Measurements from ENCODE around the gene AASDH. TPM values are rescaled to one million over a fixed set of nuclear protein-coding genes. Genes with fewer than 3 reads are reported as not detected.

AASDH gene
- total RNA-seq, 4 donors from 2014 or later, result 4.6 to 10.7 (median 7.0) TPM

DNA sequence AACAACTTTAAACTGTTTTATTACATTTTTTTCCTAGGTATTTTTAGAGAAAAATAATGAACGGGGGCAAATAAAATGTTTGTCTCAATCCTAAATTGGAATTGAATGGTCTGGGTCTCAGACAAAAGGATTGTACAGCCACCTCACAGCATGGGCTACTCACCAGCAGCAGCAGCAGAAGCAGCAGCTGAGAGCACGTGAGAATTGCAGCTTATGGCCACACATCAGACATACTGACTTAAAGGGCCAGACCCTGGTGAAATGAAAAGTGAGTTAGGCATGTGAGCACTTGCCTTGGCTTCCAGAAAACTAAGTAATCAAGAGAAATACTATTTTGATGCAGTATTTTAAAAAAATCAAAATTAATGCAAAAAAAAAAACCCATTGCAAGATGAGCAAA lies 56.6 kb downstream of the AASDH start:
- WGBS, 2 donors, result 47 to 48% methylated on average over 2 of the region's 2 CpGs
- H3K9me3 ChIP-seq, result no peaks in the 10 kb centered on the region
- TF ChIP-seq, protein P1, sequence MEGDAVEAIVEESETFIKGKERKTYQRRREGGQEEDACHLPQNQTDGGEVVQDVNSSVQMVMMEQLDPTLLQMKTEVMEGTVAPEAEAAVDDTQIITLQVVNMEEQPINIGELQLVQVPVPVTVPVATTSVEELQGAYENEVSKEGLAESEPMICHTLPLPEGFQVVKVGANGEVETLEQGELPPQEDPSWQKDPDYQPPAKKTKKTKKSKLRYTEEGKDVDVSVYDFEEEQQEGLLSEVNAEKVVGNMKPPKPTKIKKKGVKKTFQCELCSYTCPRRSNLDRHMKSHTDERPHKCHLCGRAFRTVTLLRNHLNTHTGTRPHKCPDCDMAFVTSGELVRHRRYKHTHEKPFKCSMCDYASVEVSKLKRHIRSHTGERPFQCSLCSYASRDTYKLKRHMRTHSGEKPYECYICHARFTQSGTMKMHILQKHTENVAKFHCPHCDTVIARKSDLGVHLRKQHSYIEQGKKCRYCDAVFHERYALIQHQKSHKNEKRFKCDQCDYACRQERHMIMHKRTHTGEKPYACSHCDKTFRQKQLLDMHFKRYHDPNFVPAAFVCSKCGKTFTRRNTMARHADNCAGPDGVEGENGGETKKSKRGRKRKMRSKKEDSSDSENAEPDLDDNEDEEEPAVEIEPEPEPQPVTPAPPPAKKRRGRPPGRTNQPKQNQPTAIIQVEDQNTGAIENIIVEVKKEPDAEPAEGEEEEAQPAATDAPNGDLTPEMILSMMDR (IDR thresholded peaks at IDR 0.05), result no peak
- no peak for TF ChIP-seq POLR2A (IDR thresholded peaks at IDR 0.05)

GRCh38 chr4:56326363-56326762 lies 60.9 kb downstream of the AASDH start:
- Histone ChIP-seq H3K36me3 (no peaks in the 10 kb centered on the region), H3K9me3 (no peaks in the 10 kb centered on the region), H3K4me1 (no peaks in the 10 kb centered on the region), H3K4me3 (no peak overlapping the region), H3K27ac (no peak overlapping the region), H3K27me3 (no peaks in the 10 kb centered on the region)
- no peak for DNase-seq
- intact Hi-C loops (cut with DNase I), result no loop called here
- WGBS, 2 donors, result 74 to 81% methylated on average over 2 of the region's 2 CpGs
- TF ChIP-seq POLR2A (IDR thresholded peaks at IDR 0.05), result no peak
- TF ChIP-seq, protein P1 (IDR thresholded peaks at IDR 0.05), result no peak

More for the DNA sequence above, 56.6 kb downstream of the AASDH start:
- intact Hi-C loops (cut with DNase I), result no loop called here
- no peak overlapping the region for H3K4me3 ChIP-seq
- no peak overlapping the region for H3K27ac ChIP-seq
- no peaks in the 10 kb centered on the region for H3K4me1 ChIP-seq
- no peak for DNase-seq
- no peaks in the 10 kb centered on the region for H3K27me3 ChIP-seq
- H3K36me3 ChIP-seq, result no peaks in the 10 kb centered on the region

DNA sequence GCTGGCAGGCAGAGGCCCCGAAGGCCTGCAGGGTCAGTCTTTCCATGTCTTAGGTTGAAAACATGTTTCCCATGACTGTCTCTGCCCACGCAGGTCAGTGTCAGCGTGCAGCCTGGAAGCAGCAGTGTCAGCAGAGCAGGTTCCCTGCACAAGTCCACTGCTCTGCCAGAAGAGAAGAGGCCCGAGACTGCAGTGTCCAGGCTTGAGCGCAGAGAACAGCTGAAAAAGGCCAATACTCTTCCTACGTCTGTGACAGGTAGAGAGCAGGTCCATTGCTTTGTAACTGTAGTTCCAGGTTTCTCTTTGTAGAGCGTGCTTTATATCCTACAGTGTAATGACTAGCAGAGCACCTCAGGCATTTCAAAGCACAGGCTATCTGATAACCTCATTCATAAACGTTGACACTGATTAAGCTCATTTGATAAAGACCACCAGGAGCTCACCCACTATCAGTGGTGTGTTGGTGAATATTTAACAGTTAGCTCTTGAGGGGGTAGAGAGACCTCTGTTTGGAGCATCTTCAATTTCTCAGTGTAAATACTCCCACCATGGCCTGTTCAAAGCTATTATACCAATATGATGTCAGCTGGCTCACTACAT lies 63.2 kb downstream of the AASDH start:
- Histone ChIP-seq H3K4me3 (no peak overlapping the region), H3K36me3 (no peaks in the 10 kb centered on the region), H3K4me1 (no peaks in the 10 kb centered on the region), H3K27ac (no peak overlapping the region), H3K27me3 (no peaks in the 10 kb centered on the region), H3K9me3 (no peaks in the 10 kb centered on the region)
- TF ChIP-seq, protein P1 (IDR thresholded peaks at IDR 0.05), result no peak
- no peak for TF ChIP-seq POLR2A (IDR thresholded peaks at IDR 0.05)
- intact Hi-C loops (cut with DNase I), result no loop called here
- 74 to 79% methylated on average over 4 to 6 of the region's 8 CpGs for WGBS, 2 donors
- no peak for DNase-seq

GRCh38 chr4:56323327-56323726 lies 64.0 kb downstream of the AASDH start:
- Histone ChIP-seq H3K4me3 (no peak overlapping the region), H3K4me1 (no peaks in the 10 kb centered on the region), H3K27ac (no peak overlapping the region), H3K27me3 (no peaks in the 10 kb centered on the region), H3K36me3 (no peaks in the 10 kb centered on the region), H3K9me3 (no peaks in the 10 kb centered on the region)
- TF ChIP-seq POLR2A (IDR thresholded peaks at IDR 0.05), result no peak
- TF ChIP-seq, protein P1 (IDR thresholded peaks at IDR 0.05), result no peak
- no peak for DNase-seq
- intact Hi-C loops (cut with DNase I), result no loop called here
- 70 to 78% methylated on average over 7 to 10 of the region's 10 CpGs for WGBS, 2 donors

- no peak overlapping the region for H3K4me3 ChIP-seq
- DNase-seq, result no peak
- 85 to 86% methylated on average over 1 of the region's 1 CpG for WGBS, 2 donors
- H3K9me3 ChIP-seq, result no peaks in the 10 kb centered on the region
- no peak overlapping the region for H3K27ac ChIP-seq
- H3K36me3 ChIP-seq, result no peaks in the 10 kb centered on the region
- no peak for TF ChIP-seq POLR2A (IDR thresholded peaks at IDR 0.05)
- TF ChIP-seq, protein P1 (IDR thresholded peaks at IDR 0.05), result no peak
- no peaks in the 10 kb centered on the region for H3K4me1 ChIP-seq
- no peaks in the 10 kb centered on the region for H3K27me3 ChIP-seq
- intact Hi-C loops (cut with DNase I), result no loop called here
Observed at GRCh38 chr4:56321251-56321650, 66.0 kb downstream of the AASDH start.
